T-helper 1 cell treated with Interleukin-12 subunit alpha and Interleukin-12 subunit beta and Interleukin-4 antibody, amounts not matched to agents 30 ng/mL and 1 ng/mL, for 36 hours (primary cell): Measurements from ENCODE around the gene CISD1. TPM values are rescaled to one million over a fixed set of nuclear protein-coding genes. Genes with fewer than 3 reads are reported as not detected.

Experiments used
- intact Hi-C: fragments of 100-400 bp; cut with micrococcal nuclease; formaldehyde crosslinking; loops from one replicate; pipeline ENCODE4 v1.15.1; 2024
- total RNA-seq: library from RNA; stranded (reverse); gene quantifications from 2 replicates; pipeline ENCODE4 v1.2.3, GENCODE V29; 2022

Gene CISD1
- total RNA-seq, 1 donor from 2014 or later, result 38.6 TPM

- intact Hi-C loops, result loop anchor here (1.0 kb wide), 1 partner anchor 11 kb away; no protein-coding TSS in a partner anchor
These were observed 3.7 kb upstream of the CISD1 start for GRCh38 chr10:58265249-58265648.

GRCh38 chr10:58266003-58266825 lies 2.7 kb upstream of the CISD1 start:
- intact Hi-C loops, result loop anchor here (2.0 kb wide), 1 partner anchor 27 kb away; no protein-coding TSS in a partner anchor

- intact Hi-C loops, result loop anchor here (2.0 kb wide), 1 partner anchor 28 kb away; no protein-coding TSS in a partner anchor
These were observed 1.9 kb upstream of the CISD1 start for GRCh38 chr10:58266826-58267712.

- intact Hi-C loops, result loop anchor here (2.0 kb wide), 2 partner anchors 29 to 1639 kb away; partner anchors contain the start of gene CCDC6
These were observed 1.1 kb upstream of the CISD1 start, which contains the start of gene IPMK for GRCh38 chr10:58267713-58268453. Gene IPMK (minus strand): TSS chr10:58267894. CDS start chr10:58267611, 283 bp downstream.

- intact Hi-C loops, result loop anchor here (2.0 kb wide), 1 partner anchor 1638 kb away; the partner anchor contains the start of gene CCDC6
These were observed 462 bp upstream of the CISD1 start for GRCh38 chr10:58268454-58268945.

- intact Hi-C loops, result loop anchor here (1.0 to 2.0 kb wide), 7 partner anchors 12 to 1909 kb away; partner anchors contain the start of genes CCDC6, TFAM and ZWINT
These were observed 874 bp downstream of the CISD1 start for GRCh38 chr10:58269782-58270290.

DNA sequence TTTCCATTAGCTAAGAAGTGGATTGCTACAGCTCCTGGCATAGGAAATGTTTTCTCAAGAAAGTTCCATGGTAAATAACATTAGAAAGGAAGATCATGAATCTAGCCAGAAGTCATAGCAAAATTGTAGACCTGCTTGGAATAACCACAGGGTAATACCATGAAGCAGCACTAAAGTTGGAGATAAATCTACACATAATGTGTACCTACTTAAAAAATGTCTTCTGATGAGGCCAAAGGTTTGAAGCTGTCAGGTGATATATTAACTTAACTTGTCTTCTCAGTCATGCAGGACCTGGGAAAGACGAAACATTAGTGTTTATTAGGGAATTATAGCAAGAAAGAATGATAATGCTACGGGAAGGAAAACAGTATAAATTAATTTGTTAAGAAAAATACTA lies 6.3 kb downstream of the CISD1 start:
- intact Hi-C loops, result no loop called here

DNA sequence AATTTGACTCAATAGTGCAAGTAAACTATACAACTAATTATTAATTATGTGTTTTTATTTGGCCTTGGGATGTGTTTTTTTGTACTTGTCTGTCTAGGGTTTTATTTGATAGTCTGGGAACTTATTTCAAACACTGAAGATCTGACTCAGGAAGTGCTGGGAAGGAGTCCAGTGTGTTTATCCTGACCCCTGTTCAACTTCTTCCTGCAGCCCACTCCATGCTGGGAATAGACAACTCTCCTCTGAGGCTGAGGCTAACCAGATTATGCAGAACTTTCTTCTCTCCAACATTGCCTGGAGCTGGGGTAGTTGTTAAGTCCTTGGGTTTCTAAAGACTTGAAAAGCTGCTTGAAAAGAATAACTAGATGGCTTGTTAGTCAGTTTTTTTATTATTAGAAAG lies 6.9 kb downstream of the CISD1 start:
- intact Hi-C loops, result no loop called here

GRCh38 chr10:58278274-58278961 lies 9.5 kb downstream of the CISD1 start:
- intact Hi-C loops, result no loop called here

- intact Hi-C loops, result no loop called here
These were observed 10.0 kb downstream of the CISD1 start for GRCh38 chr10:58278962-58279307.

DNA sequence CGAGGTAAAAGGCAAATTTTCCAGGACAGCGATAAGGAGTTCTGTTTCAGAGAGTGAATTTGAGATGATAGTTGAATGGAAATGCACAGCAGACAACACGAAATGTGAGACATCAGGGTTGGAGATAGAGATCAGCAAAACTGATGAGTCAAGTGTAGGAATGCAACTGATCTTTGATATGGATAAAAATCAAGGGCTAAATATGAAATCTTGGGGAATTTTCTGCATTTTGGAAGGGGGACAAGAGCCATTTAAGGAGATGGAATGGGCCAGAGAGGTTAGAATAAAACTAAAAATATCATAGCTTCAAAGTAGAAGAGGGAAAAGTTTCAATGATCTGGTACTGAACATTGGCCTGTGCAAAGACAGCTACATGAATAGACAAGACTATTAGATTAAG lies 11.5 kb downstream of the CISD1 start:
- intact Hi-C loops, result loop anchor here (5.0 kb wide), 2 partner anchors 1627 to 1918 kb away; partner anchors contain the start of genes CCDC6 and ZWINT

GRCh38 chr10:58281092-58281752 lies 12.3 kb downstream of the CISD1 start:
- intact Hi-C loops, result loop anchor here (5.0 kb wide), 2 partner anchors 1626 to 1919 kb away; partner anchors contain the start of genes CCDC6 and ZWINT

GRCh38 chr10:58282615-58283014 lies 13.7 kb downstream of the CISD1 start:
- intact Hi-C loops, result loop anchor here (1.0 to 5.0 kb wide), 7 partner anchors 9 to 1920 kb away; partner anchors contain the start of genes CCDC6, CISD1, TFAM and ZWINT

DNA sequence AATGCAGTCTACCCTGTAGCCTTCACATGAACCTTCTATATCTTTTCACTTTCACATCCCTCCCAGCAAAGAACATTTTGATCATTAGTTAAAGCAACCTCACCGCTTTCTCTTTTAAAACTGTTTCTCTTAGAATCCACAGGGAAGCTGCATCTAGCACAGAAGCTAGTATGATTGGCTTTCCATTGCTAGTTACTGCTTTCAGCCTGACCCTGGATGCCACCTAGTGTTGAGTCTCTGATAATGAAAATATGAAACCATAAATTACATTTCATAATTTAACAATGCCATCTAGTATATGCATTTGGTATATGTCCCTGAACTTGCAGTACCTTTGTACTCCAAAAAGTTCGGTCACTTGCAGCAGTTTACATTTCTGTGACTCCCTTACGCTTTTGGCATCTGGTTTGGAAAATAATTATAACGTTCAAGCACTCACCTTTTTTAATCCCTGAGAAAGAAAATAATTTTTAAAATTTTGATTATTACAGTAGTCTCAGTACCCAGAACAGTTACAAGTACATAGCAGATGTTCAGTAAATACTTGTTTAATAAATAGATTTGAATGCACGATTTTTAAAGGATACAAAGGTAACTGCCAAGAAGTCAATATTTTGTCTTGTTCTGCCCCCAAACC lies 22.7 kb downstream of the CISD1 start:
- intact Hi-C loops, result loop anchor here (1.0 to 2.0 kb wide), 4 partner anchors 9 to 114 kb away; partner anchors contain the start of genes CISD1 and UBE2D1

DNA sequence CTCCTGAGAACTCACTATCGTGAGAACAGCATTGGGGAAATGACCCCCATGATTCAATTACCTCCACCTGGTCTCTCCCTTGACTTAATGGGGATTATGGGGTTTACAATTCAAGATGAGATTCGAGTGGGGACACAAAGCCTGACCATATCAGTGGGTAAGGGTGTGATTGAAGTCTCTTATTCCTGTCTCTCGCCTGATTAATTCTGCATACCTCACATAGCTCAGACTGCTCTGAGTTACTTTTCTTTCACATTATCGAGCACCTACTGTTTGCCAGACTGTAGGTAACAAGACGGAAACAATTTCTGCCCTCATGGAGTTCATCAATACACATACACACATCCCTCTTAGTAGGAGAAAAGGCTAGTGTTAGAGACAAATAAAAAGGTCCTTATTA lies 25.0 kb downstream of the CISD1 start:
- intact Hi-C loops, result no loop called here

GRCh38 chr10:58299580-58299979 lies 30.6 kb downstream of the CISD1 start:
- intact Hi-C loops, result loop anchor here (1.0 to 2.0 kb wide), 3 partner anchors 35 to 232 kb away; partner anchors contain the start of genes TFAM and UBE2D1

DNA sequence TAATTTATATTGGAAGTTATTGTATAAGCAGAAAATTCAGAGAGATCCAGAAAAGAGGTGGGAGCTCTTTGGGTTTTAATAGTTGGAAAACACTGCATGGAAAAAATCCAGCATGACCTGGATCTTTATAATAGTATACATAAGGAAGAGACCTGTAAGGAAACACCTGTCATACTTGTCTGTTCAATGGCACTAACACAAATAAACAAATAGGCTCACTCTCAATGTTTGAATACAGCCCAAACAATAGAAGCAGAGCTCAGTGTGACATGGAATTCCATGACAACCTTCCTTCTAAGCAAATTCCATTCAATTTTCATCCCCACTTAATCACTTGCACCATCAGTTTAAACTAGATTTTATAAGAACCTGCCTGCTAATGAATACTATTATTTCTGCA lies 31.7 kb downstream of the CISD1 start:
- intact Hi-C loops, result no loop called here

- intact Hi-C loops, result no loop called here
These were observed 33.3 kb downstream of the CISD1 start for GRCh38 chr10:58302254-58302653.
